HG03469 (cell line): ENCODE results near the gene SLC43A1.
A peak's percentile ranks its signal among the peaks of the same experiment; 100 is the strongest.

Experiments used
- ATAC-seq: cut with Tn5 transposase; IDR thresholded peaks from one replicate; pipeline ENCODE4 v1.9.1; 2021; ENCODE audit warnings: mild to moderate bottlenecking, moderate library complexity, moderate number of reproducible peaks; ENCODE audit not compliant: unreplicated experiment

Gene SLC43A1

DNA sequence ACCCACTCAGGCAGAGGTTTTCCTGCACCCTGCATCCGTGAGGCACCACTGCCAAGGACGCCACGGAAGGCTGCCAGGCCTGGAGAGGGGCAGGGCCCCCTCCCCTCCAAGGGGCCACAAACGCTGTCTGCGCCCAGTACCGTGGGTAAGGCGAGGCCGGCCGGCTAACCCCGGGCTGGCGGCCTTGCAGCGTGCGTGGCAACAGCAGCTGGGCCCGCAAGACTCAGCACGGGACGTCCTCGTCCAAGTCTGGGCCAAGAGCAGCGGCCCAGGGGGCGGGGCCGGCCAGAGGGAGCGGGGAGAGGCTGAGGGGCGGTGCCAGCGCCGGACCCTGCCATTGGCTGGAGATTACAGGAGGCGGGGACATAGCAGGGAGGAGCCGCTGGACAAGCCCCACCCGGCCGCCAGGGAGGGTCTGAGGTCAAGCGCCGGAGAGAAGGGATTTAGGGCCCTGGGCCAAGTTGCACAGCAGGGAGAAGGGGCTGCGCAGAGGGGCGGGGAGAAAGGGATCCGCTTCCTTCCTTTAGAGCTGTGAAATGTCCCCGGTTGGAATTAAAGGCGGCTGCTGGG, 16.0 kb downstream of the SLC43A1 start:
- ATAC-seq, result peak; percentile 98

- ATAC-seq, result no peak
These were observed 17.0 kb downstream of the SLC43A1 start for GRCh38 chr11:57498540-57498939.

DNA sequence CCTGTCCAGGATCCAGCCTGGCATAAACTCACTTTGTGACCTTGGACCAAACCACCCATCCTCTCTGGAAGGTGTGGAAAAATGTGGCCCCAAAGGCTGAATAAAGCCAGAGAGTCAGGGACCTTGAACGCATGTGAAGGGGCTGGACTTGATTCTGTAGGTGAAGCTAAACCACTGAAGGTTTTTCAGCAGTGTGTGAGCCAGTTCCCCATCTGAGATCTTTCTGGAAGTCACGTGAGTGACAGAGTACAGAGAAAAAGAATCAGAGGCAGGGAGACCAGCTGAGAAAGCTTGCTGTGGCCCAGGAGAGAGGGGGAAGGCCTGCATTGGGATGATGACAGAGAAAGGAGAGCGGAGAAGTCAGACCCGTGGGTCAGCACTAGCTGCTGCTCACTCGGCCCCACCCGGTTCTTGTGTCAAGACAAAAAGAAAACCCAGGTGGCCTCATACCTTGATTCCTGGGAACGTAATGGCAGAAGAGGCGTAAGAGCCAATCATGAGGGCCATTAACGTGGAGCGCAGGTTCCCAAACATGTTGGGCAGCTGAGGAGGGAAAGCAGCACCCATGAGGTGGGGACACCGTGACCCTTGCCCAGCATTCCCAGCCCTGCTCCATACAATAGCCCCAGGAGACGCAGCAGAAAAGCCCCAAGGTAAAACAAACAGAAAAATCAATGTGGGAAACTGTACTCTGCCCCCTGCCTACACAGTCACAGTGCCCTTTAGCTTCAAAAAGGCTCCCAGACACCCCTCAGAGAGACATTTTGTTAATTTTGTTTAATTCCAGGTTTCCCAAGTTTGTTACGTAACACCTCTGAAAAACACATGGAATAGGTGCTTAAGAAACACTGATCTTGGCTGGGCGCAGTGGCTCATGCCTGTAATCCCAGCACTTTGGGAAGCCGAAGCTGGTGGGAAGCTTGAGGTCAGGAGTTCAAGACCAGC, 17.9 kb downstream of the SLC43A1 start:
- no peak for ATAC-seq

GRCh38 chr11:57496109-57496820, 19.2 kb downstream of the SLC43A1 start:
- no peak for ATAC-seq

DNA sequence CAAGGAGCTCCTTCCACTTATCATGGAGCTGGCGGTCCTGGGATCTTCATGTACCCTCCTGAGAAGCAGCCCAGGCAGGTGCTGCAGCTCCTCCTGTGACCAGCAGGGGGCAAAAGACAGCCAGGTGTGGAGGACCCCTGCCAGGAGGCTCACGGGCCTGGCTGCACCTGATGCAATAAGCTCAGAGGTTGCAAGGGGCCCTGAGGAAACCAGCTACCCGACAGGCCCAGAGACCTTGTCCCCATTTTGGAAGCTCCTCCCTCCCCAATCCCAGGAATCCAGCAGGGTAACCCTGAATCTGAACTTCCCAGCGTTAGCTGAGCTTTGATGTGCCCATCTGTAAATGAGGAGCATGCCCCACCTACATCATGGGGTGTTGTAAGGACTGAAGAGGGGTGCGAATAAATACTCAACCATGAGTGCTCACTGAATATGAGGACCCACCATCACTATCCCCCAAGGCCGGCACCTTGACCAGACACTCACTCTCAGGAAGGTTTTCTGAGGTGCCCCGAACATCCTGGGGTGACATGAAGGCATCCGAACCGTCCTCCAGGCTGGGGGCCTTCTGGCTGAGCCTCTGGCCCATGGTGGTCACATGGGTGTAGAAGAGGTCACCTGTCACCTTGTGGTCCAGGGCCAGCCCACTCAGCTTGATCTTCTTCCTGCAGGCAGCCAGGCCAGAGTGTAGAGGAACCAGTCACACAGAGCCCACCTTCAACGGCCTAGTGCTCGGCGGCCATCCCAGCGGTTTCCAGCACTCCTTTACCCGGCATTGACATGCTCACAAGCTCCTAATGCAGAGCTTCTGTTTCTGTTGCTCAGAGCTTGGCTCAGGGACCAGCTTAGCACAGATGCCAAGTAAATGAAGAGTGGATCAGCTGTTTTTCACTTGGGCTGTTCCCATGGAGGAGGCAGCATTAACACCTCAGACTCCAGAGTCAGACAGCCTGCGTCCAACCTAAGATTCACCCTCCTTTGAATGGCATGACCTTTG, 21.7 kb downstream of the SLC43A1 start:
- ATAC-seq, result peak; percentile 70

- no peak for ATAC-seq
These were observed 24.0 kb downstream of the SLC43A1 start for GRCh38 chr11:57491371-57492061.

GRCh38 chr11:57490456-57491248, 24.9 kb downstream of the SLC43A1 start:
- no peak for ATAC-seq

- no peak for ATAC-seq
These were observed 27.4 kb downstream of the SLC43A1 start for GRCh38 chr11:57487920-57488659.

GRCh38 chr11:57487021-57487778, 28.3 kb downstream of the SLC43A1 start:
- no peak for ATAC-seq

GRCh38 chr11:57485217-57485990, 30.1 kb downstream of the SLC43A1 start:
- ATAC-seq, result no peak

- peak; percentile 37 for ATAC-seq
These were observed 31.3 kb downstream of the SLC43A1 start for GRCh38 chr11:57484141-57484710.

GRCh38 chr11:57483562-57483918, 32.0 kb downstream of the SLC43A1 start:
- no peak for ATAC-seq

GRCh38 chr11:57482782-57483561, 32.5 kb downstream of the SLC43A1 start:
- peak; percentile 43 for ATAC-seq

DNA sequence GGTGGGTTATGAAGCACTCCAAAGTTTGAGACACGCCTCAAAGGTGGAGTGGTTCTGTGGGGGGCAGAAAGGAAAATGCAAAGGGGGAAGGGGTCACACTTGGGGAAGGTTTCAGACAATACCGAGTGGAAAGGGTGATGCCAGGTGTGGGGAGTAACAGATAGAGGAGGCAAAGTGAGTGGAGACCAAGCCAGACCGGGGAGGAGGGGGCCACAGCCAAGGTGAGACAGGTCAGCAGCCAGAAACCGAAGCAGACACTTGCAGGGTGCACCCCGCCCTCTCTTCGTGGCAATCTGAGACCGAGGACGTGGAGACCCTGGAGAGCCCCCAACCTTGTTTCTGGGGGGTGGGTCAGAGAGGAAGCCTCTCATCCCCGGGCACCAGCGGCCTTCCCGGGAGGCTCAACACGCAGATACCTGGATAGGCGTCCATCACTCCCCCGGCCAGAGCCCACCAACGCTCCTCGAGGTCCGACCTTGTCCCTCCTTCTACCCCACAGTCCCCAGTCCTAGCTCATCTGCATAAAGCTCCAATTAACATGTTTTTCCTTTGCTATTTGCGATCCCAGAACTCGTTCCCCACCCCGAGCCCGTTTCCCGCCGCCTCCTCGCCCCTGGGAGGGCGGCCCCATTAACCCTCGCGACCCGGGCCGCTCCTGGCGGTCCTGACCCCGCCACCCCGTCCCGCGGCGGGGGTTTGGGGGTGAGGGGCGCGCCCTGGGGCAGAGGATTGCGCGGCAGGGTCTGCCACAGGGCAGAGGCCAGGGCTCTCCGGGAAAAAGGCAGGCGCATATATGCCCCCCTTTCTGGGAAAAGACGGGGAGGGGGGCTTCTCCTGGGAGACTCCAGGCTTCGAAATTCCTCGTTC, 33.4 kb downstream of the SLC43A1 start:
- ATAC-seq, result no peak

GRCh38 chr11:57481315-57481714, 34.2 kb downstream of the SLC43A1 start:
- ATAC-seq, result no peak
